Activated CD8-positive, alpha-beta T cell treated with anti-CD3 and anti-CD28 coated beads for 36 hours (primary cell): ENCODE data around the gene AASS. TPM values are rescaled to one million over a fixed set of nuclear protein-coding genes. Genes with fewer than 3 reads are reported as not detected.
"Not testable (repeated sequence)": the region's sequence is repeated elsewhere in the genome, so short reads cannot be mapped to it uniquely, and the experiment has no call there.

Source experiments
- ATAC-seq: fragments of 200-7000 bp; cut with Tn5 transposase; one replicate; pipeline ENCODE4 v1.10.0; 2021; ENCODE audit warnings: mild to moderate bottlenecking, moderate library complexity
- CTCF ChIA-PET: fragments of 350-600 bp; sonication (Branson Sonifier 250); formaldehyde crosslinking; loops from one replicate; lab custom pipeline; 2021; ENCODE audit warnings: antibody characterized with exemption; lab: Charles Lee
- POLR2A ChIA-PET: fragments of 350-600 bp; sonication (Branson Sonifier 250); formaldehyde crosslinking; loops from one replicate; lab custom pipeline; 2021; ENCODE audit warnings: antibody characterized with exemption; lab: Charles Lee
- DNase-seq: peaks from one replicate; pipeline ENCODE4 v3.0.0-alpha.2; 2020
- H3K27ac Mint-ChIP-seq: one replicate; pipeline ENCODE4 v1.8.0; 2021; ENCODE audit warnings: mild to moderate bottlenecking, mixed read lengths
- H3K27me3 Mint-ChIP-seq: one replicate; pipeline ENCODE4 v1.8.0; 2021; ENCODE audit warnings: mixed read lengths
- H3K36me3 Mint-ChIP-seq: one replicate; pipeline ENCODE4 v1.8.0; 2021; ENCODE audit warnings: low read depth, mixed read lengths
- H3K4me1 Mint-ChIP-seq: one replicate; pipeline ENCODE4 v1.8.0; 2021; ENCODE audit warnings: low read depth, mixed read lengths
- H3K4me3 Mint-ChIP-seq: one replicate; pipeline ENCODE4 v1.8.0; 2021; ENCODE audit warnings: mild to moderate bottlenecking, moderate library complexity, mixed read lengths
- H3K9me3 Mint-ChIP-seq: one replicate; pipeline ENCODE4 v1.8.0; 2021; ENCODE audit warnings: mixed read lengths
- intact Hi-C: fragments of 100-400 bp; cut with micrococcal nuclease; formaldehyde crosslinking; loops from one replicate; pipeline ENCODE4 v1.10.0; 2022
- total RNA-seq, 2 experiments: library from RNA; stranded (reverse); gene quantifications; one replicate each; pipeline ENCODE4 v1.2.3, GENCODE V29; 2021
- TF ChIP-seq, protein P1 (sequence below): fragments of 200-600 bp; IDR thresholded peaks from one replicate; pipeline ENCODE4 v1.8.0; 2022; ENCODE audit warnings: antibody characterized with exemption, mild to moderate bottlenecking

AASS gene
- total RNA-seq, 2 experiments from 2014 or later = 0.68 to 0.76 TPM

DNA sequence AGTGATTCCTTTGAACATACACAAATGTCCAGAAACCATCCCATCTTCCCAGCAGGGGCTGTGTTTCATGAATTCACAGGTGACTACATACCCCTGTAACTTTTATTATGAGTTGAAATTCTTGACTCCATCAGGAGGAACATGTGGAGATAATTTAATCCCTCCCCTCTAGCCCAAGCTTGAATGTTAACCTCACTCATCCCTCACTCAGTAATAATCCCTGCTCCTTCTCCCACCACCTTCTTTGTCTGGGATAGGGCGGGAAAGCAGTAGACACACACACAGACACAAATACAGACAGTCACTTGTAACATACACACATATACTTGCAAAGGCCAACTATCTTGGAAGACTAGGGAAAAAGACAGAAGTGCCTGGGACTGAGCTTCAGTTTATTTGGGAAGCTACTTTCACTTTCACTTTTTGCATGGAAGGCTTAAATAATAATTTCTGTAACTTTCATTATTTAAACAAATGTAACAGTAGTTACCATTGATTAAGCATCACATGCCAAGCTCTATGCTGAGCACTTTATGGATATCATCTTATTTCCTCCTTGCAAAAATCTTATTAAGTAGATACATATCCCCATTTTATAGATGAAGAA lies 7.3 kb downstream of the AASS start:
- intact Hi-C loops = no loop called here
- H3K27me3 Mint-ChIP-seq = peaks cover 6% of the 10 kb centered on the region
- ATAC-seq (no peak), DNase-seq (no peak)
- CTCF ChIA-PET = interaction anchor here (1.4 kb wide), 1 partner anchor 44 kb away, joined by 5 read pairs; no protein-coding TSS in a partner anchor
- H3K4me3 Mint-ChIP-seq = no peak overlapping the region
- peaks cover 7% of the 10 kb centered on the region for H3K4me1 Mint-ChIP-seq
- TF ChIP-seq, protein P1, sequence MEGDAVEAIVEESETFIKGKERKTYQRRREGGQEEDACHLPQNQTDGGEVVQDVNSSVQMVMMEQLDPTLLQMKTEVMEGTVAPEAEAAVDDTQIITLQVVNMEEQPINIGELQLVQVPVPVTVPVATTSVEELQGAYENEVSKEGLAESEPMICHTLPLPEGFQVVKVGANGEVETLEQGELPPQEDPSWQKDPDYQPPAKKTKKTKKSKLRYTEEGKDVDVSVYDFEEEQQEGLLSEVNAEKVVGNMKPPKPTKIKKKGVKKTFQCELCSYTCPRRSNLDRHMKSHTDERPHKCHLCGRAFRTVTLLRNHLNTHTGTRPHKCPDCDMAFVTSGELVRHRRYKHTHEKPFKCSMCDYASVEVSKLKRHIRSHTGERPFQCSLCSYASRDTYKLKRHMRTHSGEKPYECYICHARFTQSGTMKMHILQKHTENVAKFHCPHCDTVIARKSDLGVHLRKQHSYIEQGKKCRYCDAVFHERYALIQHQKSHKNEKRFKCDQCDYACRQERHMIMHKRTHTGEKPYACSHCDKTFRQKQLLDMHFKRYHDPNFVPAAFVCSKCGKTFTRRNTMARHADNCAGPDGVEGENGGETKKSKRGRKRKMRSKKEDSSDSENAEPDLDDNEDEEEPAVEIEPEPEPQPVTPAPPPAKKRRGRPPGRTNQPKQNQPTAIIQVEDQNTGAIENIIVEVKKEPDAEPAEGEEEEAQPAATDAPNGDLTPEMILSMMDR = no peak
- no peaks in the 10 kb centered on the region for H3K36me3 Mint-ChIP-seq
- H3K9me3 Mint-ChIP-seq = no peaks in the 10 kb centered on the region
- POLR2A ChIA-PET = interaction anchor here (1.2 kb wide), 1 partner anchor 17 kb away, joined by 3 read pairs; no protein-coding TSS in a partner anchor
- no peak overlapping the region for H3K27ac Mint-ChIP-seq

DNA sequence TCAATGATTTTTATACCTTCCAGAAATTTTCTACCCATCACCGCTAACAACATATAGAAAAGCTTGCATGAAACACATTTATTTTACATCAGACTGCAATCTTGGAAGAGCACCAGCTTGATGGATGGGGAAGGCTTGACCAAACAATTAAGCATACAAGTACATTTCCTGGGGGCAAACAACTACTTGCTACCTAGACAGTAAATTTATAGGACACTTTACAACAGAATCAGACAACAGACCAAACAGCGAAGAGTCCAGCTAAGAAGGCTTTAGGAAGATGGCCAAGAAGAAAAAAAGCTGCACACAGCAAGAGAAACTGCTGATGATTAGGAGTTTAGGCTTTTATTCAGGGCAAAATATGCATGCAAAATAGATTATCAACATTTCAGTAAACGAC lies 8.0 kb downstream of the AASS start:
- Mint-ChIP-seq H3K36me3 (no peaks in the 10 kb centered on the region), H3K4me3 (no peak overlapping the region), H3K9me3 (no peaks in the 10 kb centered on the region), H3K27ac (no peak overlapping the region), H3K4me1 (peaks cover 7% of the 10 kb centered on the region), H3K27me3 (peaks cover 2% of the 10 kb centered on the region)
- DNase-seq (no peak), ATAC-seq (no peak)
- ChIA-PET CTCF (interaction anchor here (1.4 kb wide), 1 partner anchor 43 kb away, joined by 5 read pairs; no protein-coding TSS in a partner anchor), POLR2A (interaction anchor here (1.2 kb wide), 1 partner anchor 18 kb away, joined by 3 read pairs; no protein-coding TSS in a partner anchor)
- TF ChIP-seq, protein P1 = no peak
- intact Hi-C loops = no loop called here

DNA sequence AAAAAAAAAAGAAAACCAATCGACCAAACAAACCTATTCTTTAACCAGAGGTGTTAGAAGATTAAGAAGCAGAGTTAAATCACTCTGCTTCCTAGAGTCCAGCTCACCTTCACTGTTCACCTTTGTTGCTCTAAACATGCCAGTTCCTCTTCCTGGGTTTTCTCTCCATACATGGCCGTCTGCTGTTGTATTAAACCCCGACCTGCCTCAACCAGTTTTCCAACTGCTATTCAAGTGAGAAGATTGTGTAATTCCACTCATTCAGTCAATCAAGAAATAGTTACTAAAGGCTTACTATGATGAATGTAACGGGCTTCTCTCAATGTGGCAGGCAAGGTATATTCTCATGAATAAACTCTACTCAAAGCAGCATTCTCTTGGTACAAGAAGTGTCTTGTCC lies 8.8 kb downstream of the AASS start:
- DNase-seq (no peak), ATAC-seq (no peak)
- CTCF ChIA-PET = no interaction called here
- Mint-ChIP-seq H3K4me3 (no peak overlapping the region), H3K27ac (no peak overlapping the region), H3K36me3 (no peaks in the 10 kb centered on the region), H3K27me3 (peaks cover 2% of the 10 kb centered on the region), H3K4me1 (peaks cover 7% of the 10 kb centered on the region), H3K9me3 (no peaks in the 10 kb centered on the region)
- POLR2A ChIA-PET = no interaction called here
- TF ChIP-seq, protein P1 = no peak
- intact Hi-C loops = no loop called here

DNA sequence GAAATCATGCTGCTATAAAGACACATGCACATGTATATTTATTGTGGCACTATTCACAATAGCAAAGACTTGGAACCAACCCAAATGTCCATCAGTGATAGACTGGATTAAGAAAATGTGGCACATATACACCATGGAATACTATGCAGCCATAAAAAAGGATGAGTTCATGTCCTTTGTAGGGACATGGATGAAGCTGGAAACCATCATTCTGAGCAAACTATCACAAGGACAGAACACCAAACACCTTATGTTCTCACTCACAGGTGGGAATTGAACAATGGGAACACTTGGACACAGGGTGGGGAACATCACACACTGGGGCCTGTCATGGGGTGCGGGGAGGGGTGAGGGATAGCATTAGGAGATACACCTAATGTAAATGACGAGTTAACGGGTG lies 9.3 kb downstream of the AASS start:
- H3K4me3 Mint-ChIP-seq, H3K27ac Mint-ChIP-seq, ATAC-seq, DNase-seq, H3K36me3 Mint-ChIP-seq, intact Hi-C loops, POLR2A ChIA-PET, CTCF ChIA-PET, H3K4me1 Mint-ChIP-seq, H3K27me3 Mint-ChIP-seq, H3K9me3 Mint-ChIP-seq: not testable (repeated sequence)

DNA sequence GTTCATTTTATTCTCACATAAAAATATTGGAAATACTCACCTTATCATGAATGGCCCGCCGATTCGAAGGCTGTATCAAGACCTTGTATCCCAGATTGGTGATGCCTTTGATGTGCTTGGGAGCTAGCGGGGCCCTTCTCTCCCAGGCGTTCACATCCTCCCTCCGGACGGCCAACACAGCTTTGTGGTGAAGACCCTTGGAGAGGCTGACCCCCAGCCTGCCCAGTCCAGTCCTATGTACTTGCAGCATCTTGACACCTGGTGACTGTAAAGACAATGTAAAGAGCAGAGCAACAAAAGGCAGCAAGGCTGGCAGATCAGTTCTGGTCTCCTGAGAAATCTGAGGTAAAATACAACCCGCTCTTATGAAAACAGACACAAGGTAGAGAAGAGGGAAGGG lies 10.6 kb downstream of the AASS start:
- H3K4me1 Mint-ChIP-seq = peaks cover 7% of the 10 kb centered on the region
- ChIA-PET CTCF (interaction anchor here (1.4 kb wide), 1 partner anchor 15 kb away, joined by 3 read pairs; no protein-coding TSS in a partner anchor), POLR2A (no interaction called here)
- no peaks in the 10 kb centered on the region for H3K9me3 Mint-ChIP-seq
- H3K27me3 Mint-ChIP-seq = peaks cover 2% of the 10 kb centered on the region
- ATAC-seq (no peak), DNase-seq (no peak)
- H3K27ac Mint-ChIP-seq = no peak overlapping the region
- intact Hi-C loops = no loop called here
- TF ChIP-seq, protein P1 = no peak
- H3K4me3 Mint-ChIP-seq = no peak overlapping the region
- H3K36me3 Mint-ChIP-seq = no peaks in the 10 kb centered on the region
